HK-2 (cell line): ENCODE data around the gene TMPRSS2.

Source experiments
- DNase-seq: peaks from one replicate; pipeline ENCODE4 v3.0.0-alpha.2; 2018; ENCODE audit not compliant: unreplicated experiment

TMPRSS2 gene

GRCh38 chr21:41449613-41450012, 58.3 kb downstream of the TMPRSS2 start:
- DNase-seq = no peak

- DNase-seq = no peak
Observed at GRCh38 chr21:41447356-41447755, 60.6 kb downstream of the TMPRSS2 start.

- no peak for DNase-seq
Observed at GRCh38 chr21:41446586-41446985, 61.4 kb downstream of the TMPRSS2 start.

GRCh38 chr21:41445465-41445862, 62.5 kb downstream of the TMPRSS2 start:
- DNase-seq = no peak

GRCh38 chr21:41444703-41445464, 63.1 kb downstream of the TMPRSS2 start:
- DNase-seq = no peak

GRCh38 chr21:41443562-41443961, 64.4 kb downstream of the TMPRSS2 start:
- DNase-seq = no peak

GRCh38 chr21:41442481-41443186, 65.3 kb downstream of the TMPRSS2 start:
- DNase-seq = no peak

- DNase-seq = no peak
Observed at GRCh38 chr21:41441546-41441945, 66.4 kb downstream of the TMPRSS2 start.

GRCh38 chr21:41439248-41439647, 68.7 kb downstream of the TMPRSS2 start:
- no peak for DNase-seq

GRCh38 chr21:41438425-41439113, 69.4 kb downstream of the TMPRSS2 start:
- no peak for DNase-seq

GRCh38 chr21:41437729-41438128, 70.2 kb downstream of the TMPRSS2 start:
- no peak for DNase-seq

GRCh38 chr21:41435706-41436105, 72.3 kb downstream of the TMPRSS2 start:
- DNase-seq = no peak

- no peak for DNase-seq
Observed at GRCh38 chr21:41433566-41433965, 74.4 kb downstream of the TMPRSS2 start.

GRCh38 chr21:41432562-41433460, 75.1 kb downstream of the TMPRSS2 start:
- no peak for DNase-seq

GRCh38 chr21:41431788-41432548, 76.0 kb downstream of the TMPRSS2 start:
- no peak for DNase-seq

GRCh38 chr21:41429925-41430491, 78.0 kb downstream of the TMPRSS2 start:
- no peak for DNase-seq

GRCh38 chr21:41429305-41429704, 78.7 kb downstream of the TMPRSS2 start:
- DNase-seq = no peak

GRCh38 chr21:41428847-41429246, 79.1 kb downstream of the TMPRSS2 start:
- no peak for DNase-seq

- DNase-seq = no peak
Observed at GRCh38 chr21:41428311-41428710, 79.6 kb downstream of the TMPRSS2 start.

GRCh38 chr21:41427556-41427955, 80.4 kb downstream of the TMPRSS2 start:
- DNase-seq = no peak
